Measurements from ENCODE around the gene MGST3. TPM values are rescaled to one million over a fixed set of nuclear protein-coding genes. Genes with fewer than 3 reads are reported as not detected.
"Not testable (repeated sequence)": the region's sequence is repeated elsewhere in the genome, so short reads cannot be mapped to it uniquely, and the experiment has no call there.

Gene MGST3
- total RNA-seq, 2 donors from 2014 or later, result 56.7 to 70.0 TPM

- TF ChIP-seq POLR2A (IDR thresholded peaks at IDR 0.05) (no peak), CTCF (IDR thresholded peaks at IDR 0.05) (no peak)
- Histone ChIP-seq H3K4me1 (peaks cover 22% of the 10 kb centered on the region), H3K27me3 (no peaks in the 10 kb centered on the region), H3K4me3 (no peak overlapping the region), H3K9me3 (no peaks in the 10 kb centered on the region), H3K36me3 (replicated peaks in 1 of 2; ENCODE audit: insufficient read depth in 1 of 2, low read depth in 2 of 2) (peaks cover 0 to 6% of the 10 kb centered on the region in 2 donors), H3K27ac (no peak overlapping the region)
- ATAC-seq (no peak), DNase-seq (no peak)
- intact Hi-C loops (cut with DNase I), result no loop called here
- 82 to 86% methylated on average over 5 to 7 of the region's 7 CpGs for WGBS, 2 donors
Observed at GRCh38 chr1:165648919-165649572, 18.0 kb downstream of the MGST3 start.

GRCh38 chr1:165650981-165651625 is 20.1 kb downstream of the MGST3 start:
- DNase-seq (no peak), ATAC-seq (no peak)
- Histone ChIP-seq H3K36me3 (replicated peaks in 1 of 2; ENCODE audit: insufficient read depth in 1 of 2, low read depth in 2 of 2) (peaks cover 6 to 7% of the 10 kb centered on the region in 2 donors), H3K27ac (no peak overlapping the region), H3K4me1 (peaks cover 12% of the 10 kb centered on the region), H3K9me3 (no peaks in the 10 kb centered on the region), H3K4me3 (no peak overlapping the region), H3K27me3 (no peaks in the 10 kb centered on the region)
- intact Hi-C loops (cut with DNase I), result no loop called here
- WGBS, 2 donors, result 84 to 91% methylated on average over 9 of the region's 9 CpGs
- TF ChIP-seq CTCF (IDR thresholded peaks at IDR 0.05), result no peak
- TF ChIP-seq POLR2A (IDR thresholded peaks at IDR 0.05), result no peak

GRCh38 chr1:165658766-165659580 is 27.9 kb downstream of the MGST3 start:
- peaks cover under 1 to 12% of the 10 kb centered on the region in 2 donors for H3K36me3 ChIP-seq (replicated peaks in 1 of 2; ENCODE audit: insufficient read depth in 1 of 2, low read depth in 2 of 2)
- DNase-seq; H3K9me3 ChIP-seq; H3K4me3 ChIP-seq; ATAC-seq; intact Hi-C loops (cut with DNase I); H3K27ac ChIP-seq; H3K27me3 ChIP-seq; H3K4me1 ChIP-seq: not testable (repeated sequence)
- 94 to 96% methylated on average over 9 of the region's 9 CpGs for WGBS, 2 donors

GRCh38 chr1:165659581-165659895 is 28.5 kb downstream of the MGST3 start:
- H3K27ac ChIP-seq, result no peak overlapping the region
- H3K27me3 ChIP-seq, result no peaks in the 10 kb centered on the region
- ATAC-seq (no peak), DNase-seq (no peak)
- WGBS, 2 donors, result 60 to 86% methylated on average over 3 of the region's 3 CpGs
- H3K4me3 ChIP-seq, result no peak overlapping the region
- H3K36me3 ChIP-seq (replicated peaks in 1 of 2; ENCODE audit: insufficient read depth in 1 of 2, low read depth in 2 of 2), result peaks cover 0 to 17% of the 10 kb centered on the region in 2 donors
- intact Hi-C loops (cut with DNase I), result no loop called here
- H3K9me3 ChIP-seq, result no peaks in the 10 kb centered on the region
- TF ChIP-seq POLR2A (IDR thresholded peaks at IDR 0.05) (no peak), CTCF (IDR thresholded peaks at IDR 0.05) (no peak)
- no peaks in the 10 kb centered on the region for H3K4me1 ChIP-seq

GRCh38 chr1:165661703-165662102 is 30.7 kb downstream of the MGST3 start:
- TF ChIP-seq POLR2A (IDR thresholded peaks at IDR 0.05) (no peak), CTCF (IDR thresholded peaks at IDR 0.05) (no peak)
- WGBS, 2 donors, result 86% methylated on average over 2 of the region's 2 CpGs
- DNase-seq (no peak), ATAC-seq (no peak)
- Histone ChIP-seq H3K27me3 (no peaks in the 10 kb centered on the region), H3K9me3 (no peaks in the 10 kb centered on the region), H3K27ac (no peak overlapping the region), H3K4me1 (no peaks in the 10 kb centered on the region), H3K4me3 (no peak overlapping the region), H3K36me3 (replicated peaks in 1 of 2; ENCODE audit: insufficient read depth in 1 of 2, low read depth in 2 of 2) (peaks cover 0 to 15% of the 10 kb centered on the region in 2 donors)
- intact Hi-C loops (cut with DNase I), result no loop called here

Data from body of pancreas (tissue), 4 donors.